GM18499 (cell line): ENCODE data around the gene SH2D3A.

ENCODE experiments used
- ATAC-seq: cut with Tn5 transposase; IDR thresholded peaks from one replicate; pipeline ENCODE4 v1.9.1; 2021; ENCODE audit warnings: moderate number of reproducible peaks; ENCODE audit not compliant: insufficient read depth, unreplicated experiment

SH2D3A gene

DNA sequence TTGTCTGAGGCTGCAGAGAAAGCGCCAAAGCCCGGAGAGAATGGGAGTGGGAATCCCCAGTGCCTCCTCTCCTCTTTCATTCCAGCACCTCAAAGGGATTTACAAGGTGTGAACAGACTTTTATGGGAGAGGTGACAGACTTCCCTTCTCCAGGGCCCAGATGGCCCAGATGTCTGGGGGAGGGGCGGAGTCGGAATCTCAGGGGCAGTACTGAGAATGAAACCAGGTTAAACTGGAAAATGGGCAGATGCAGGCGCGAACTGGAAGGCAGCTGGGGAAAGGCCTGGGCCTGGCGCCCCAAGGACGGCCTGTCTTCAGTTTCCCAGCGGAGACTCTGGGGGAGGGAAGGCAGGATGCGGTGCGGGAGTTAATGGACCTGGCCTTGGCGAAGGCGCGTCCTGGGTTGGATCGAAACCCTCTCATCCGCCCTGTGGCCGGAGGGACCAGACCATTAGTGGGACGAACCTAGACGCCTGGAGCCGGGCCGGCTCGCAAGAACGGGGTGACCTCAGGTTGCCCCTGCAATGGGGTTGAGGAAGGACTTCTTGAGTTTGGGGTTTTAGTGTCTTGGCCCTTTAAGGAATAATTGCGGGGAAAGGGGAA lies 28.3 kb downstream of the SH2D3A start:
- ATAC-seq, result no peak

DNA sequence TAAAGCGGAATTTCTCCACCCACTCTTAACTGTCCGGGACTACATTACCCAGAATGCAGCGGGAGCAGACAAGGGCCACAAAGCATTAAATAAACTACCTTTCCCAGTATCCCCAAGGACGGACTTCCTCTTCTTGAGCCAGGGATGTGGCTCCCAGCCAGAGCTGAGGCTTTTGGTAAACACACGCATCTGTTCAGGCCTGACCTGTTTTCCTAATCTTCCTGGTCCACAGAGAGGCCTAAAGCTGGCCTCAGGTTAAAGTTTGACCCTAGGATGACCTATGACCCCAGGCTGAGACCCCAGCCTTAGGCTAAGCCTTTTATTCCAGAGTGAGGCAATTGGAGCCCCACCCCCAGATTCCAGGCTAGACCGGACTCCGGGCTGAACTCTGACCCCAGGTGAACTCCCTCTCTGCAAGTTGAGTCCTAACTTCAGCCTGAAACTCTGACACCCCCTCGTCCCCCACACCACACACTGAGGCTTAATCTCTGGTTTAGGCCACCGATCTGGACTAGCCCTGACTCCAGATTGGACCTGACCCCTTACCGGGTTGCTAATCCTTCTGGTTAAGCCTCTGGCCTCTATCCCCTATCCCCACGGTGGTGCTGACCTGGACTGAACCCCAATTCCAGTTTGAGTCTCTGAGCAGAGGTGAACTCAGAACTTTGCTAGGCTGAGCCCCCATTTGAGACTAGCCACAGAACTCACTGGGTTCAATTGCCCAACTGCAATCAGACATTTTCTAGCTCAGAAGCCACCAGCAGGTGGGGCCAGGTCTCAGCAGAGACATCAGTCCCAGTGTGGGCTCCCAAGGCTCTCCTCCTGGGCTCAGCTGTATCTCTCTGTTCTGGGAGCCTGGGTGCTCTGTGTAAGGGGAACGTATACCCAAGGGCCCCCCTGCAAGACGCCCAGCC lies 29.1 kb downstream of the SH2D3A start:
- ATAC-seq, result no peak

DNA sequence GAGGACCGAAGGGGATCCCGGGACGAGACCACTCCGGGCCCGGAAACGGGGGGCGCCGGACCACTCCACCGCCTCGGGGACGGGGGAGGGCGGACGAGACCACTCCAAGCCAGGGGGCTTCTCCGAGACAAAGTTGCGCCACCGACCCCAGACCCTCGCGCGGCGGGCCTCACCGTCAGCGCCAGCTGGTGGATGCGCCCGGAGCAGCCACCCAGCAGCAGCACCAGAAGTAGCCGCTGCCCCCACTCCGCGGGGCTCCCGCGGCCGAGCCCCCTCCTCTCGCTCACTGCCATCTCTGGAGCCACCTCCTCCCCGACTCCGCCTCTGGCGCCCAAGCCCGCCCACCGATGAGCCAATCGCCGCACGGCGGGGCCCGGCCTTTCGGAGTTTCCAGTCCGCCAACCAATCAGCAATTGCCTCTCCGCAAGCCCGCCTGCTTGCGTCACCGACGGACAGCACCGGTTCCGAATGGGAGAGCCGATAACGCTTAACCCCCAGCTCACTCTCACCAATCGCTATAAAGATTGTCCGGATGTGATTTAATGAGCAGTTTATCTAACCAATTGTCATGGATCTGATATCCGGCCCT lies 29.9 kb downstream of the SH2D3A start, which contains the start of gene GPR108:
GPR108 (minus strand) TSS at position 297 of the 589 bp plus-strand sequence; CDS start at position 293, 4 bp downstream.
- peak; percentile 56 for ATAC-seq

DNA sequence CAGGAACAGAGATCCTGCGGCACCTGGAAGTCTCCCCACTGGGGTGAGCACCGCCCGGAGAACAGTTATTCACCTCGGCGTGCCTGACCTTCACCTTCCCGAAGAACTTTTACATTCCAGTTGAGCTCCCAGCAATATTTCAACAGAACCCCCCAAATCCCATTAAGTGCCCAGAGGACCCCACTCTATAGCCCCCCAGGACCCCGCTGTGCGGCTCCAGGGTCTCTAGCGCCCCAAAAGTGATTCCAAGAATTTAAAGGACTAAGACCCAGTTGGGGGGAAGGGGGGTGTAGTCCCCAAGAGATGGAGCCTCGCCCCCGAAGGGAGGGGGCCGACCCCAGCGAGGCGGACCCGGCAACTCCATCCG lies 30.3 kb downstream of the SH2D3A start:
- no peak for ATAC-seq

DNA sequence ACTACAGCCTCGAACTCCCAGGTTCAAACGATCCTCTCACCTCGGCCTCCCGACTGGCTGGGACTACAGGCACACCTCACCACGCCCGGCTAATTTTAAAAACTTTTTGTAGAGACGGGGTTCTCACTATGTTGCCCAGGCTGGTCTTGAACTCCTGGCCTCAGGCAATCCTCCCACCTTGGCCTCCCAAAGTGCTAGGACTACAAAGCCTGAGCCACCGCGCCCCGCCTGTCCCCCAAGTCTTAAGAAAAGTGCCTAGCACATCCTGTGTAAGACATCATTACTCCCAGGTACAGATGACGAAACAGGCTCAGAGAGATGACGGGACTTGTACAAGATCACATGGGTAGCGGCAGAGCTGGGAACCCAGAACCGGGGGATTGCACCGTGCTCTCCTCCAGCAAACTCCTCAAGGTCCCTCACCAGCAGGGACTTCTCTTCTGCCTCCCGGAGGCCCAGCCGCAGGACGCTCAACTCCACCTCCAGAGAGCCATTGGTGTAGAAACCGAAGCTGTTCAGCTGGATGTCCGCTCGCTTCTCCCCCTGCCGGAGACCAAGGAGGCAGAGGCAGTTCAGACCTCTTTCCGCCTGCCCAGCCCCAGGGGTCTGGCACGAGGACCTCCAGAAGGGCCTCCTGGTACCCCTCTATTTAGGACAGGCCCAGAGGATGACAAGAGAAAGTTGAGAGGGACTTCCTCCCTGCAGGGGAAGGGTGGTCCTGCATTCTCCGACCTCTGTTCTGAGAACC lies 30.9 kb downstream of the SH2D3A start:
- ATAC-seq, result no peak

DNA sequence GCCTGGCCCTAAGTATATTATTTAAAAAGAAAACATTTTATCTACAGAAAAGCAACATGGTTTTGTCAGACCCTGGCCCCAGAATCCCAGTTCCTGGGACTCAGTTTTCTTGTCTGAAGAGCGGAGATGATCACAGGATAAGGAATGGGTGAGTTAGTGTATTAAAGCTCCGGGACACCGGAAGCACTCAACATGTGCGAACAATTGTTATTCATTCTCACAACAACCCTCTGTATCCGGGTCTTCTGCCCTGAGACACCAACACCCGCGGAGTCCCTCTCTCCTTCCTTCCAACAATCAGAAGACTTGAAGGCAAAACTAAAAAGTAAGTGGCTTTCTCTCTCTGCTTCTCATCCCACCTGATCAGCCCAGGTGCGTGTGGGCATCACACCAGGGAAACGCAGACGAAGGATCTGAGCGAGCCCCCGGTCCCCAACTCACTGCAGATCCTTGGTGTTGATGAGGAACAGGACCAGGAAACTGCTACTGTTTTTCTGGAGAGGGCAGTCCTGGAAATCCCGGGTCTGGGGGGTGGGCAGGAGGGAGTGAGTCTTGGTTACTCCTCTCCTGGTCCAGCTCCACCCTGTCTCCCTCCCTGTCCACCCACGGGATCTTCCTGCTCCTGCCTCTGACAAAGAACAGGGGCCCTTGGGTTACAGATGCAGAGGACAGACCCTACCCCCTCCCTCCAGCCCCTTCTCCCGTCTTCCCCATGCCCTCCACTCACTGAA lies 31.9 kb downstream of the SH2D3A start:
- no peak for ATAC-seq

DNA sequence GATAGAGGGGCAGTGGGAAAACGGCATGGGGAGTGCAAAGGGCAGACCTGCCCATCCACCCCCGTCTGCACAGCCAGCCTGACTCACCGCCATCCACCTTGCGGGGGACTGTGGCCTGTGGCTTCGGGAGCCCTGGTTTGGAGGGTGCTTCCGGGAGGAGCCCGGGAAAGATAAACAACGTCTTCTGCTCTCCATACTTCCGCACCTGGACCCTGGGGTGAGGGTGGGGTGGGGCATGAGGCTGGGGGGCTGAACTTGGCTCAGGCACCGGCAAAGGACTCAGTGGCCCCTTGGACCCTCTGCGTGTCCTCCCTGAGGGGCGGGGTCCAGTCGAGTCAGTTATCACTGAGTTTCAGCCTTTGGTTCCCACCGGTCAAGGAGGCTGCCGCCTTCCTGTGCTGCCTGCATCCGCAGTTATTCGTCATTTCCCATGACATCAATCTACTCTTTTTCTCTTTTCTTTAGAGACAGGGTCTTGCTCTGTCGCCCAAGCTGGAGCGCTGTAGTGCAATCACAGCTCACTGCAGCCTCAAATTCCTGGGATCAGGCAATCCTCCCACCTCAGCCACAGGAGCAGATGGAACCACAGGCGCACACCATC lies 33.0 kb downstream of the SH2D3A start:
- ATAC-seq, result no peak

DNA sequence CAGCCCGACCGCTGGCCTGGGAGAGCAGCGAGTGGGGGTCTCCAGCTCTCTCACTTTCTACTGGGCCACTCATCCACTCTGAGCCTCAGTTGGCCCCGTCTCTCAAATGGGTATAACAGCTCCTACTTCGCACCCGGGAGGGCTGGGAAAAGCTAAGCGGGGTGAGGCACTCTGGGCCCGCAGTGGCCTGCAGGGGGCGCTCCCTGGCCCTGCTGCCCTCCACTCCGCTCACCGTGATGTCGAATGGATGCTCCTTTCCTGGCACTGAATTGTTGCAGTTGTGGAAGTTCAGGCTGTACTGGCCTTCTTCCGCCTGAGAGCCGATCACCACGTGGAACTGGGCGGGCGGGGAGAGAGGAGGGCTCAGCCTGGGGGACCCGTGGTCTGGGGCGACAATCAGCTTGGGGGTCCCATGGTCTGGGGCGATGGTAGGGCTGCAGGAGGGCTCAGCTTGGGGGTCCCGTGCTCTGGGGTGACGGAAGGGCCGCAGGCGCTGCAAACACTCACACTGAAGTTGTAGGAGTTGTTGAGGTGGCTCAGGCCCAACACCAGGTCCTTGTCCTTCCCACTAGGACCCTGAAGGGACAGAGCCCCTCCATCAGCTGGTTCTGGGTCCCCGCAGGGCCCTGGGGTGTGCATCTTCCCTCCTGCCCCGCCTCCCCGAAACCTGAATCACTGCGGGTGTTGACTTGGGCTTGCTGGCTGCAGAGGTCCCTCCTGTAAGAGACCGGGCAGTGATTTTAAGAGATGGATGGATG lies 33.7 kb downstream of the SH2D3A start:
- ATAC-seq, result no peak

DNA sequence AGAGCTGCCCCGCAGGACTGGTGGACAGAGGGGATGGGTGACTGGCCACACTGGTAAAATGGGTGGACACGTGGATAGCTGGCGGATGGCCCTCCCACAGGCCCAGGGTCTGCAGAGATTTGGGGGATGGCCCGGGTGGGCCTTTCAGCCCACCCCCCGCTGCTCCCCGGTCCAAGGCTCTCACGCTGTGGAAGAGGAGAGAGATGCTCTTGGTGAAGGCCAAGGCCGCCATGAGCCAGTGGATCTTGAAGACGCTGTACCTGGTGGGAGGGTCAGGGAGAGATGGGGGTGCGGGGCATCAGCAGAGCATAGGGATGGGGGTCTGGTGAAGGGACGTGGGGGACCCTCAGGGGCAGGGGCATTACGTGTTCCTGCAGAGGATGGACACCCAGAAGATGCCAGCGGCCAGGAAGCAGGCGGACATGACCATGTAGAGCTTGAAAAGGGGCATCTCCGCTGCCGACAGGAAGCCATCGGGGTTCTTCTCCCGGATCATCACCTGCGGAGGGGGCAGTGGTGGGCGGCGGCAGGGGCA lies 34.4 kb downstream of the SH2D3A start:
- no peak for ATAC-seq

DNA sequence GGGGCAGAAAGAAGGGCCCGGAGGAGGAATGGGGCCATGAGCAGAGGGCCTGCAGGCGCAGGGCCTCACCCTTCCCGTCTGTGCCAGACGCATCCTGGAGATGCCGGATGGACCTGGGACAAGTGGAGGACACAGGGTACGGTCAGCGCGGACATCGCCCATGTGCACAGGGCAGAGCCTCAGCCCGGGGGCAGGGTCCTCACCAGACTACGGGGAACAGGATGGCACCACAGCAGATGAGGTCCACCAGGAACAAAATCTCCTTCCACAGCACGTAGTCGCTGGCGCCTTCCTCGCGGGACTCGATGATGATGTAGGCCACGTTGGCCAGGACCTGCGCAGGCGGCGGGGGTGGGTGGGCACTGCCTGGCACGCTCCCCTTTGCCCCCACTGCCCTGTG lies 35.4 kb downstream of the SH2D3A start:
- no peak for ATAC-seq

DNA sequence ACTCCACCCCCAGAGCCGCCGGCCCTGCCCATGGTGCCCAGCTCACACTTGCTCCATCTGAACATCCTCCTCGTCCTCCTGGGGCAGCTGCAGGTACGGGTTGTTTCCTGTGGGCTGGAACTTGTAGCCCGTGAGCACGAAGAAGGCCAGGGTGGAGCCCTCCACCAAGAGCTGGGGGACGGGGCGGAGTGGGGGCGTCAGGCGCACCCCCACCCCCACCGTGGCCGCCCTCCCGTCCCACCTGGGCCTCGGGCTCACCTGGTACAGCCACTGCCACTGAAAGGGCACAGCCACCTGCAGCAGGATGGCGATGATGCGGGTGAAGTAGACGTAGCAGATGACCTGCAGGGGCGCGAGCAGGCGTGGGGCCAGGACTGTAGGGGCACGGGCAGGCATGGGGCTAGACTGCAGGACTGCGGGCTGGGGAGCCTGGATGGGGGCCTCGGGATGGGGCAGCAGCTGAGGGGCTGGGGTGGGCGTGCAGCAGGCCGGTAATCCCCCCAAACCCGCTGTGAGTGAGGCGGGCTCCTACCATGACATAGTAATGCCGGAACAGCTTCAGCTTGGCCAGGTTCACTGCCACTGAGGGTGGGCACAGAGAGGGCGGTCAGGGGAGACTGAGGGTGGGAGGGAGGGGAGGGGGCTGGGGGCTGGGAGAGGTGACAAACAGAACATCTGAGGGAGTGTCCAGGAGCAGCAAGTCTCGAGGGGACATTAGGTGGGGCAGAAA lies 36.1 kb downstream of the SH2D3A start:
- ATAC-seq, result no peak

DNA sequence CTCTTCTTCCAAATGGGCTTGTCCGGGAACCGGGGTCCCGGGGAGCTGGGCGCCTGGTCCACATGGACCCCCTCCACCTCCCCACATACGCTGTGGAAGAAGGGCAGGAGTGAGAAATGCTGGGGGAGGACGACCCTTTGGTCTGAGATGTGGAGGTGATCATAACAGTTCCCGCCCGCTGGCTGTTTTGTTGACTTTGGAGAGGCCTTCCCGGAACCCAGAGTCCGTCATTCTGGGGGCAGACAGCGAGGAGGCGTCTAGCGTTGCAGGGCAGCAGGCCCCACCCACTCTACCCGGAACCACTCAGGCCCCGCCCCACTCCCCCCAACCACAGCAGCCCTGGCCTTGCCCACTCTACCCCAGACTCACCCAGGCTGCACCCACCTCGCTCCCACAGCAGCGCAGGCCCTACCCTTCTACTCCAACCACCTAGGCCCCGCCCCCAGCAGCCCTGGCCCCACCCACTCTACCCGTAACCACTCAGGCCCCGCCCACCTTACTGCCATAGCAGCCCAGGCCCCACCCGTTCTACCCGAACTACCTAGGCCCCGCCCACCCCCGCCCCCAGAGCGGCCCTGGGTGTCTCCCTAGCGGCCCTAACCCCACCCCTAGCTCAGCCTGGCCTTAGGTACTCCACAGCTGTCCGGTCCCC lies 37.0 kb downstream of the SH2D3A start:
- ATAC-seq, result no peak

DNA sequence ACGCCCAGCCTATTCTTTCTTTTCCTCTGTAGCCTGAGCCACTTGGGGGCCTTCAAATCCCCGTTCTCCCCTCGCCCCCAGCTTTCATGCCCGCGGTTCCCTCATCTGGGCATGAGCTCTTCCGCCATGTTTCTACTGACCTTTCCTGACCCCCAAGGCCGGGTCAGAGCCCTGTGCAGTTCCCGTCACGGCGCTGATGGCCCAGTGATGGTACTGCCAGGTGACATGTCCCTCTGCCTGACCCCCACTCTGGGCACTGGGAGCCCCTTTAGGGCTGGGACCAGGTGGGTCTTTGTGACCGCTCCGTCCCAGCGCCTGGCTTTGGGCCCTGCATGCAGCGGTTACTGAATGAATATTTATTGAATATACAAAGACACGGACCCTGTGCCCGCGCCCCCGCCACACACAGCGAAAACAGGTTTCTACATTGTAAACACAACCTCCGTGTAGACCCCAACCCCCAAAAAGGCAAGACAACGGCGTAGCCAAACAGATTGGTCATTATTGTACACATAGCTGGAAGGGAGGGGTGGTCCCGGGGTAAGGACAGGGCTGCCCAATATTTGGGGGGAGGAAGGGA lies 37.6 kb downstream of the SH2D3A start:
- ATAC-seq, result no peak

DNA sequence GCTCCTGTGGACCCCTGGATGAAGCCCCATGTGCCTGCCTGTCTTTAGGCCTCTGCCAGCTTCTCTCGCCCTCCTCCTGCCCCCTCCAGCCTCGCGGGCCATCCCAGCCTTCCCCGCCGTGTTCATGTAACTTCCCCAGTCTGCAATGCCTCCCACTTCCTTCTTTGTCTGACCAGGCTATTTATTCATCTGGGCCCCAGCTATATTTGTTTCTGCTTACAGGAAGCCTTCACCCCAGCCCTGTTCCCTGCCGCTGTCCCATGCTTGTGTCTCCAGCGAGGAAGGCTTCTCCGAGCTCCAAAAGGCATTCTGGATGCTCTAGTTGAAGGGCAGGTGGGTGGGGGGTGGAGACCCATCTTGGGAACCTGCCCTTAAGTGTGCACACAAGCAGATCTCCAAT lies 38.9 kb downstream of the SH2D3A start:
- ATAC-seq, result no peak

DNA sequence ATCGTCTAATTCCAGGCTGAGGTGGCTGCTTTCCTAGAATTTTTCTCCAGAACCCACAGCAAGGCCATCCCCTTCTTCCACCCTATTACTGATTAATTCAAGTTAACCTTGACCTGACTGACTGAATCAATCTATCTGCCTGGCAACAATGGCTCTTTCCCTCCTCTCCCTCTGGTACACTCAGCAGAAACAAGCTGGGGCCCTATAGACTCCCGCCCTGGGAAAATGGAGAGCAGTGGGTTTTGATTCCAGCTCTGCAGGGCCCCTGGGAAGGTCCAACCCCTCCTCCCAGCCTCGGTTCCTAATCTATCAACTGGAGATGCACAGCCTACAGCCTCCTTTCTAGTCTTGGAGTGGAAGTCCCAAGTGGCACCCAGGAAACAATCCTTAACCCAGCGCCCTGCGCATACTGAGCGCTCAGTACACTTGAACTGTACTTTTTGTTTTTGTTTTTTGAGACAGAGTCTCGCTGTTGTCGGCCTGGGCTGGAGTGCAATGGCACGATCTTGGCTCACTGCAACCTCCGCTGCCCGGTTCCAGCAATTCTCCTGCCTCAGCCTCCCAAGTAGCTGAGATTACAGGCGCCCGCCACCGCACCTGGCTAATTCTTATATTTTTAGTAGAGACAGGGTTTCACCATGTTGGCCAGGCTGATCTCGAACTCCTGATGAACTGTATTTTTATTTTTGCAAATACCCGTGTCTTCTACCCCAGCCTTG lies 41.6 kb downstream of the SH2D3A start:
- no peak for ATAC-seq

DNA sequence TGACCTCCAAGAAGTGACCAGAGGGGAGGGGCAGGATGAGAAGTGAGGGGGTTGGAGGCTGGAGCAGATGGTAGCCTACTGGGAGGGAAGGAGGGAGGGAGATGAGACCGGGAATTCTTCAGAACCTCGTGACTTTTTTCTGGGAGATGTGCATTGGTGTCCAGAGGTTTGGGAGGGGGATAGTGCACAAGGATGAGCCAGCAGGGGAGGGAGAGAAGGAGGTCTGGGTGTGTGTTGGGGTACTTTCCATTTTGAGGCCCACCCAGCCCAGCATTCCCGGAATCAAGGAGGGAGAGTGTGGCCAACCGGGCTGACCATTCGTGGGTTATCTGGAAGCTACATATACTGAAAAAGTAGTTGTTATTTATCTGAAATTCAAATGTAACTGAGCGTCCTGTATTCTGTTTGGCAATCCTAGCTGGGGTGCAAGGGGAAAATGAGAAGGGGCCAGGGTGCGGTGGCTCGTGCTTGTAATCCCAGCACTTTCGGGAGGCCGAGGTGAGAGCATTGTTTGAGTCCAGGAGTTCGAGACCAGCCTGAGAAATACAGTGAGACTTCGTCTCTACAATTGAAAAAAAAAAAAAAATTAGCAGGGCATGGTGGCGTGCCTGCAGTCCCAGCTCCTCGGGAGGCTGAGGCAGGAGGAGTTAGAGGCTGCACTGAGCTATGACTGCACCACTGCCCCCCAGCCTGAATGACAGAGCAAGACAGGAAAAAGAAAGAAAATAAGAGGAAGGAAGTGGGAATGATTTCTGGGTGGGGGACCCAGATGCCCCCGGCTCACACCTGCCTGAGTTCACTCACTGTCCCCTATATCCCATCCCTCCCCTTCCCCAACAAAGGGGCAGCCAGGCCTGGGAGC lies 42.4 kb downstream of the SH2D3A start:
- ATAC-seq, result no peak
